Fibroblast of the conjunctiva (primary cell): ENCODE data around the gene MYF5.
A peak's percentile ranks its signal among the peaks of the same experiment; 100 is the strongest.

Experiments
- DNase-seq: peaks from one replicate; pipeline ENCODE4 v3.0.0-alpha.2; 2010; ENCODE audit warnings: low read depth

The MYF5 gene

DNA sequence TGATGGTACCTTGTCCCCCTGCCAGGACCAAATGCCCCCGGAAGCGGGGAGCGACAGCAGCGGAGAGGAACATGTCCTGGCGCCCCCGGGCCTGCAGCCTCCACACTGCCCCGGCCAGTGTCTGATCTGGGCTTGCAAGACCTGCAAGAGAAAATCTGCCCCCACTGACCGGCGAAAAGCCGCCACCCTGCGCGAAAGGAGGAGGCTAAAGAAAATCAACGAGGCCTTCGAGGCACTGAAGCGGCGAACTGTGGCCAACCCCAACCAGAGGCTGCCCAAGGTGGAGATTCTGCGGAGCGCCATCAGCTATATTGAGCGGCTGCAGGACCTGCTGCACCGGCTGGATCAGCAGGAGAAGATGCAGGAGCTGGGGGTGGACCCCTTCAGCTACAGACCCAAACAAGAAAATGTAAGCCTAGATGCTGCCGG, 8.9 kb upstream of the MYF5 start:
- DNase-seq: no peak

DNA sequence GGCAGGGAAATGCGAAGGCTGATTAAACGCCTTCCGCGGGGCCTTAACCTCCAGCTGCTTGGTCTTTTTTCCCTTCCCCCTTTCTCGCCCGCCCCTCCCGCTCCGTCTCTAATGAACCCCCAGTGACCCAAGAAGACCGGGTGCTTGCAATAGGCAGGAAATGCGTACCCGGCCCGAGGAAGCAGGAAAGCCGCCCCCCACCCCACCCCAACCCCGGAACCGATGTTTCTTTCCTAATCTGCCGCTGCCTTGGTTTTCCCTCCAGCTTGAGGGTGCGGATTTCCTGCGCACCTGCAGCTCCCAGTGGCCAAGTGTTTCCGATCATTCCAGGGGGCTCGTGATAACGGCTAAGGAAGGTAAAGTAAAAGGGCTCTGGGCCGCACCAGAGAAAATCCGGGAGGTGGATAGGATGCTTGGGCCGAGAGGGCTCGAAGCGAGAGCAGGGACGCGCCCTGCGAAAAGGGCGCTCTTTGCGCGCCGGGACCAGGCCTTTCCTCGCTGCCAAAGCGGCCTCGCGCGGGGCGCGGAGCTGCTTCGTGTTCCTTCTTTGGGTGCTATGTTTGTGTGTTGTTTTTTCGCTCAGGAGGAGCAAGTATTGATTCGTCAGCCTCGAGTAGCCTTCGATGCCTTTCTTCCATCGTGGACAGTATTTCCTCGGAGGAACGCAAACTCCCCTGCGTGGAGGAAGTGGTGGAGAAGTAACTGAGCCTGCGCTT, 8.3 kb upstream of the MYF5 start:
- no peak for DNase-seq

DNA sequence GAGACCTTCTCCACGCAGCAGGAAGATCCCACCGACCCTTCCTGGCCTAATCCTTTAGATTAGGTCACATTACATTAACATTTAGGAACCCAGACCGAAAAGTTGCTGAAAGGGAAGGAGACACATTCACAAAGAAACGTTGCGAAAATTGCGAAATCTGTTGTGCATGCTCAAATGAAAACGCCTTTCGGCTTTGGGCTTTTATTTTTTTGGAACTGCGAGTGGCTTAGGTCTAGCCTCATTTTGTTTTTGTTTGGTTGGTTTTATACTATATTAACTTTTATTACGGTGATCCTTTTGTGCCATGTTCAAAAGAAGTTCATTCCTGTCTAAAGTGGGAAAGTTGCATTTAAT, 7.8 kb upstream of the MYF5 start:
- no peak for DNase-seq

DNA sequence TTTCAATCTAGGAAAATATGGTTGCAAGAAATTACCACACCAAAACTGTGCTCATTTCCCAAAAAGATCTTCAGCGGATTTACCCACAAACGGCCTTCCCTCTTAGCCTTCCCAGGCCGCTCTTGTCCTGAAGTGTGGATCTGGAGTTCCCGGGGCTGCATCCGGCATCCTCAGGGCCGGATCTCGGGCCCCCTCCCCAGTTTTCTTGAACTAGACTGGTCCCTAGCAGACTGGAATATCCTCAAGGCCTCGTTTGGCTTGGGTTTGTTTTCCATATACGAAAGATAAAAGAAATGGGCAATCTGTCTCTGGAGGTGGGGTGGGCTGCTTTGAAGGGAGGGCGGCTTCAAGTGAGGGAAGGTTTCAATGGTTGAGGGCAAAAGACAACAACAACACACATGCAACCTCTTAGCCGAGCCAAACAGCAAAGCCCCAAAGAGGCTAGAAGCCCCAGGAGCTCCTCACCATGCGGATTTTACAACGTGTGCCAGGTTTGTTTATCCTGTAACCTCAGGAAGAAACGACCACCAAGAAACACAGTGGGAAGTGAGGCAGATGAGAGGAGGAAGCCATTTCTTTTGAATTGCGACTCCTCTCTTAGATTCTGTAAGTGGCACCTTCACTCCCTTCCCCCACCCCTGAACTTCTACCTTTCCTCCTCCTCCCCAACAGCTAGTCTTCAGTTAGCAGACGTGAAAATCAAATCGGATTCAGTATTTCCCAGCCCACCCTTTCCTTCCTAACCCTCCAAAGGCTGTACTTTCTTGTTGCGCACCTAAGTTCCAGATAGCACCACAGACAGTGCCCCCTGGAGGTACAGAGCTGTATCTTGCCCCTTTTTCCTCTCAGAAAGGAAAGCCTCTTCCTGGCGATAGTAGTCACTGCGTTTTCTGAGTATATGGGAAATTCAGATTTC, 6.6 kb upstream of the MYF5 start:
- DNase-seq: no peak

DNA sequence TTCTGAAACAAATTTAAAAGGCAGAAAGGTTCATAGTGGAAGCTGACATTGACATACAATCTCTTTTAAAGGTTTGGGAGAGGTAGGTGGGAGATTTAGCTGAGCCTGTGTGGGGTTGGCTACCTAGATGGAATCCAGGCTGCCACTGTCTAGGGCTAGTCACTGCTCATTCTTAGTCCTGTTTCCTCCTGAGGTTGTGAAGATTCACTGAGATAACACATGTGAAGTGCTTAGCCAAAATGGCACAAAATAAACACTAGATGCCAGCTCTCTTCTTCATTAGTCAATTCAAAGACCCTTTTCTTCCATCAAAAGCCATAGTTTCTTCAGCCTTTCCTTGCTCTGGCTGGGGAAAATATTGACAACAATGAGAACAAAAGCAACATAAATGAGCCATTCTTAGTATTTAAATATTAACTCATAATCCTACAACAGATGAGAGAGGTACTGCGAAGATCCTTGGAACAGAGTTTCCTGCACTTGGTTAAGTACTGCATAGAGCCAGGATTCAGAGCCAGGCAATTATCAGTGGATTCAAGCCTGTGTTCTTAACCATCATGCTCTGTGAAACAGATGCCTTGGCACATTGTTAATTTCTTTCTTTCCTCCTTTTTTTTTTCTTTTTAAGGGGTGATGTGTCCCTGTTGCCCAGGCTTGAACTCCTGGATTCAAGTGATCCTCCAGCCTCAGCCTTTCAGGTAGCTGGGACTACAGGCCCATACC, 5.8 kb upstream of the MYF5 start:
- DNase-seq: no peak

DNA sequence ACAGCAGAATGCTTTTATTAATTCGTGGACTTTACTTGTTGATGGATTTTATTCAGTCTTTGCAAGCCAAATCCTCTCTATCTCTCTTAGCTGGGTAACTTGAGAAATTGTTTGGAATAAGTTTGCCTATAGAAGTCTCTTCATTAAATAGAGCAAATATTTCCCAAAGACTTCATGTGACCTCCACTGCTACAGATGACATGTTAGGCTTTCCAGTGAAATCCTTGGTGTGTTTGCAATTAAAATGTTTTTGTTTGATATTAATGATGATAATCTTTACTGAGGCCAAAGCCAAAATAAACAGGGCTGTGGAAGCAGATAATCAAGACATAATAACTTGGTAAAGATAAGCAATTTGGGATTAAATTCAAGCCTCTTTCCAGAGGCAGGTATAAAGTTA, 4.8 kb upstream of the MYF5 start:
- DNase-seq: no peak

DNA sequence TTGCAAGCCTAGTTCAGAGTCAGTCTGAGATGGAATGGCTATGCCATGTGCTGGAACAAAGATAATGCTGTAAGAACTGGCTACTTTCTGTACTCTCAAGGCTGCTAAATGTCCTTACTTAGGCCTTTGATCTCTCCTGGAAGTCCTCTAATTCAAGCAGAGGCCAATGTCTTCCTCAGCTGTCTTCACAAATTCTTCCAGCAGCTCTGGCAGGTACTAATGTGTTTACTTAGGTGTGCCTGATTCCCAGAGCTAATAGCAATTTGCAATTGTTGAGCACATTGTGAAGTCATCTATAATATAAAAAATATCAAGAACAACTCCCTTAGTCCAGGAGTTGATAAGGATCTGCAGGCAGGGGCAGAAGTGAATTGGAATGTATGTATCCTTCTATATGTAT, 3.8 kb upstream of the MYF5 start:
- DNase-seq: no peak

DNA sequence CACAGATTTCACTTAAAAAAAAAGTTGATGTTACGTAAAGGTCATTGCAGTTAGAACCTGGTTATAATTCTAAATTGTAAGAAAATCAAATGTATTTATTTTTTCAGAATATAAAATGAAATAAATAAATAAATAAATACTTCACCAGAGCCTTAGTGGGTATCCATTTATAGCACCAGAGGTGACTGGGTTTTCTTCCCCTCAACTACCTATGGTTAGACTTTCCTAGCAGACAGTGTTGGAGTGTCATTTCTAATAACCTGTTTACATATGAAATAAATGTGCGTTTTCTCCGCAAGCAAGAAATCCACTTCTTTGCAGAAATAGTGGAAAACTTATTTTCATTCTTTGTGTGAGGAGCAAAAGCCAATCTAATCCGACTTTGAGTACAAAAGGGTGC, 3.3 kb upstream of the MYF5 start:
- DNase-seq: no peak

DNA sequence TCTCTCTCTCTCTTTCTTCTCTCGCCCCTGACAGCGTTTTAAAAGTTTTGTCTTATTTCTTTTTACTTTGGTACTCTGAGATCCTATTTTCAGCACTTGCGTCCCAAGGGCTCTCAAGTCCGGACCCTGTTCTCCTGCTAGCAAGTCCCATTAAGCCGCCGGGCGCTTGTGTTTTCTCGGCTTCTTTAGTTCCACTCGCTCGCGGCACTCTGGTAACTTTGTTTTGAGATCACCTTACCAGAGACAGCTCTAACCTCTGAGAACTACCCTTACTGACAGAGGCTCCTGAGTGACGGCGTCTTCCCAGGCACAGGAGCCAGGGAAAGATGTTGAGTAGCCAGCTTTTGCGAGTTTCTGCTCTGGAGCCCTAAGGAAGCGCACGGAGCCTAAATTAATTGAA, 2.7 kb upstream of the MYF5 start:
- DNase-seq: no peak

DNA sequence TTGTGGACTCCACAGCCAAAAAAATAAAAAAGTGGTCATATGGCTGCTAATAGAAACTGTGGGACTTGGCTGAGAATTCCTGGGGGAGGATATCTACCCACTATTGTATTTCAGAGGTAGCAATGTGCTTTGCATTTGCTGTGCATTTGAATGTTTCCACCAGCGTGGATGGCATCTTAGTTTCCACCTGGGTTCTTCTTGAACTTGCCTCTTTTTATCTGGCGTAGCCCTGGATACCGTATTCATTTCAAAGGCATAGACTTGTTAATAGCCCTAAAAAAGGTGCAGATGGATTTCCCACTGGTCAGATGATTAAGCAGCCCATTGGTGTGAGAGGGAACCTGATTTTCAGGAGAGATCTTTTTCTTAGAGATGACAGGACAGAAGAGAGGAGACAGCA, 1.9 kb upstream of the MYF5 start:
- no peak for DNase-seq

DNA sequence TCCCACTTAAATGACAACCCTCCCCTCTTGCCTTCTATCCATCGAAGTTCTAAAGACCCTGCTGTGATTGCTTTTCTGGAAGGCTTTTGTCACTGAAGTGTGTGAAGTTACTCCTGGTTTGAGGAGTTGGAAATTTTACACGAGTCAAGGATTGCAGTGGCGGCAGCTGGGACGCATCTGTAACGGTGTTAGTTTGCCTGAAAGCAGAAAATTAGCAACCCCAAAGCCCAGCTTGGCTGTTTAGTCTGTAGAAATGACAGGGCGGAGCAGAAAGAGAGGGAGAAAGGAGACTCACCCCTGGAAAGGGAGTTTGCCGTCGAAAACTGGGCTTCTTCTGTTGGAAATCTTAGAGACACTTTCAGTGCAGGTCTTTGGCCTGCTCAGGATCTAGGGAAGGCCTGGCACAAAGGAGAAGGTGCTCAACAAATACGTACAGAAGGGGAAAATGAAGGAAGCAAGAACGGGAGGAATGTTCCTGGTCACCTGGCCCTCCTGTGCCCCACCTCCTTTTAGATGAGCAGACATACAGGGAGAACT, 931 bp upstream of the MYF5 start:
- no peak for DNase-seq

DNA sequence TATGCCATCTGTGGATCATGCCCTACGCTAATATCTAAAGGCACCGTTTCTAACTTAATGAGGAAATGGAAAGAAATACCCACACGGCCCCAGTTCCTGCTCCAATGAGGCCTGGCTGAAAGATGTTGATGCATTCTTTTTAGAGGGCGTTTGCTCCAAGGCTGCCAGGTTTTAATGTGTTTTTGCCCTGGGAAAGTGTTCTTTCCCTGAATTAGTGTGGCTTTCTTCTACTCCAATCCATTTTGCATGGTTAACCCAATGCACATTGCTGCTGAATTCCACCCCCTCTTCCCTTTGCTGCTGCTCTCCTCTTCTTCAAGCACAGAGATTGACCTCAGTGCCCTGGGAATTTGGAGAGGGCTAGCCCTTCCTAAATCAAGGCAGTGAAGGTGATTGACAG, 1.1 kb downstream of the MYF5 start:
- no peak for DNase-seq

DNA sequence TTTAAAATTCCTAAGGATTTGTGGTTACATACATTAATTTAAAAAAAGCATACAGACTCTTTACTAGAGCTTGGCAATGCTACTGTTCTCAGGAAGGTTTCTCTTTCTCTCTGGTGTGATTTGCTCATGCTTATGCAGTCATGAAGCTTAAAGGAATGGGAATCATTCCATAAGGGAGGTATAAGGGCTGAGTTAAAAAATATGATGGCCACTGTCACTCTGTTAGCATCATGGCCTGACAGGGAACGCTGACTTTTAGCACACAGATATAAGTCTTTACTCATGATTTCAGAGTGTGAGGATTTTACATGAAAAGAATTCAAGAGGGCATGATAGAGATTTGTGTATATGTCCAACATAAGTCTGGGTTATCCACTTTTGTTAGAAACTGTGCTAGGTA, 3.8 kb downstream of the MYF5 start:
- no peak for DNase-seq

DNA sequence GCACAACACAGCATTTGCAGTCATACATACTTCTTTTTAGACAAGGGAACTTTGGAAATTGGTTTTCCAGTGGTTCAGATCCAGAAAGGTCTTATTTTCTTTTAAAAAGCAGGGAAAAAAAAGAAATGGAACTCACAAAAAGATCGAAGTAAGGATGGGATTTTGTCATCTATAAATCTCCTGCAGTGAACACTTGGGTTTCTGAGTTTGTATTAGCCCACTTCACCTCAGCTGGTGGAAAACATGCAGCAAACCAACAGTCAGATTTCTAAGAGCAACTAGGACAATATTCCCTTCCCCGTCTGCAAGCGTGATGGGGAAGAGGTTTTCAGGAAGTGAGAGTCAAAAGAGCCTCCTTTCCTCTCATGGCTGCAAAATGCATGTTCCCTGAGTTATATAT, 4.6 kb downstream of the MYF5 start:
- no peak for DNase-seq

DNA sequence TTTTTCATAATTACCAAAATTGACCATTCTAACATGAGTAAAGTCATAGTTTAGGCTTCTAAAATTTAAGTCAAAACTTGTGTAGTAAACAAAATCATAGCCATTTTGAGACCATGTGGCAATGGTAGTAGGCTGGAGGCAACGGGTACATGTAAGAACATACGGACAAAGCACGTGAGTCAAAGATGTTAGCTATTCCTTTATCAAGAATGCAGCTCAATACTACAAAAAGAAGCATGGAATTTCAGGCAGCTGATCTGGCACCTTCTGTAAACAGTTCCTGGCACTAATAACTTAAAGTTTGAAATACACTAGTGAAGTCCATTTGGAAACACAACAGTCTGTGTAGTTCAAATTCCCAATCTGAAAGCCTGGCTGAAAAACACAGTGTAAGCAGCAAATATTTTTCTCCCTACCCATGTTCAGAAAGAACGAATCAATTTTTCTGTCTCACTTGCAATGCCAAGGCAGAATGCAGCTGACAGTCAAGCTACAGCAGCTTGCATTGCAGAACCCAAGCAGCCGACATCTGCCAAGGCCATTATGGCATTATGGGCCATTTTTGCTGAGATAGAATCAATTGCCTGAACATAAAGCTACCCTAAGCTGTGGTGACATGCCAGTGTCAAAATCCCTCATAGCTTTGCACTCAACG, 29.3 kb downstream of the MYF5 start:
- no peak for DNase-seq

DNA sequence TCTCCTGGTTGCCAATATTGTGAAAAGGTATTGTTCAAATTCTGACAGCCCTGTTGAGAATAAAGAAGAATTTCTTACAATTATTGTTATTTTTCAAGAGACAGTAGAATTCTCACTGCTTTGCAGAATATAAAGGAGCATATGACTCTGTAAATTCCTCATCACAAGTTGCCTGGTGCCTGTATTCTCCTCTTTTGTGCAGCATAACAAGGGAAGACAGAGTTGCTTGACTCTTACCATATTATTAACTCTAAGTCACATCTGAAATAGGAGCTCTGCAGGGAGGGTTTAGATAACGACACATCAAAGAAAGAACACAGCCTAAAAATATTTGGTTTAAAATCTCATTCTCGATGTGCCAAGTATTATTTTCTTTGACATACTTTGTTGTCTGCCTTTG, 31.1 kb downstream of the MYF5 start:
- DNase-seq: no peak

DNA sequence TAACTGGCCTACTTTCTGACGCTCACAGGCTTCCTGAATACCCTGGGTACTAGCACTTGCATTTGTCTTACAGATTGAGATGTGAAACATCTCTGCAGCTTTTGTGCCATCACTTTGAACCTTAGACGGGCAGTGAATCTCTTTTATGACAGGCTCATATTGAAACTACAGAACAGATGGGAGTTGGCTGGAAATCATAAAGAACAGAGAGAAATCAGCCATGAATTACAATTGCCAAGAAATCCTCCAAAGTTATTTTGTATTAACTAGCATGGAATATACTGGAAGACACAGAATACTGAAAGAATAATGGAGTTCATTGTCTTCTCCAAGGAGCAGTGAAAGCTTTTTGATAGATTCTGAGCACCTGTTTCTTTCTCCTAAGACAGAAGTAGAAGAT, 32.7 kb downstream of the MYF5 start:
- DNase-seq: no peak

DNA sequence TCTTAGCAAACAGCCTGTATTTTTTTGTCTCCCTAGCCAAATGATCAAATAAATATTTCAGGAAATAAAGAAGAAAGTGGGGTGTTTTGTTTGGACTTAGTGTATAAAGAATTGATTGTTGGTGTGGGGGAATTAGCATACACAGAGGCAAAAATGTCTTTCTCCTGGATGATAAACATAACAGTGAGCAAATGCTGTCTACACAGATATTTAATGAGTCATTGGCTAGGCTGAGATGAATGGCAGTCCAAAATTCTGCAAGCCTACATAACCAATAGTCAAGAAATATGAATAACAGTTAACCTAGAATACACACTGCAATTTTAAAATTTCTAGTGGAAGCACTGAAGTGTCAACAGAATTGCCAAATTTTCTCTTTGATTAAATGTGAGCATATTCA, 35.8 kb downstream of the MYF5 start:
- DNase-seq: no peak

DNA sequence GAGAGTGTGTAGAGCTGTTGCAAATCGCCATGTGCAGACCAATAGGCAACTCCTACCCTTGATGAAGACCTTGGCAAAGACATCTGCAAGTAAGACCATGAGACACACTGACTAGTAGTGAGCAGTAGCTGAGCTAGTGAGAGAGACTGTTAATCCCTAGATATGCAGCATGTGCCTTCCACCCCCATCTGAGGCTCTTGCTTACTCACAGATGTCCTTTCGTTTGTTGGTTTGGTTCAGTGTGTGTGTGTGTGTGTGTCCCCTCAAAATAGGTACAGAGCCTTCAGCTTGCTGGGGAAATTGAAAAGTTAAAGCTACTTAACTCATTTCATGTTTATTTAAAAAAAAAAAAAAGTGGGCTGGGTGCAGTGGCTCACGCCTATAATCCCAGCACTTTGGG, 37.6 kb downstream of the MYF5 start:
- no peak for DNase-seq

DNA sequence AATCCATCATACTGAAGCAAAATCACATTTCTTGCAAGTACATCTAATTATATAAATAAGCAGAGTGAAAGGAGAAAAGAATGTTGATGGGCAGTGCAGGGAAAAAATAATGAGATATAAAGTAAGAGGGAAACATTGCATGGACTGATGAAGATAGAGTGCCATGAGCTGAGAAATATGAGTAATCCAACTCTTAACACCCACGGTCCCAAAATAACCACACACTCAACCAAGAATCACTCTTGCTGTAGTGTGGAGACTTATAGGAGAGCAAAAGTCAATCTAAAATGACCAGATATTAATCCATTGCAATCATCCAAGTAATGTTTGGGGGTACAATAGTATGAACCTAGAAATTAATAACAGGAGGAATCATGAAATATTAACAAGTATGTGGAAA, 40.2 kb downstream of the MYF5 start:
- DNase-seq: no peak

DNA sequence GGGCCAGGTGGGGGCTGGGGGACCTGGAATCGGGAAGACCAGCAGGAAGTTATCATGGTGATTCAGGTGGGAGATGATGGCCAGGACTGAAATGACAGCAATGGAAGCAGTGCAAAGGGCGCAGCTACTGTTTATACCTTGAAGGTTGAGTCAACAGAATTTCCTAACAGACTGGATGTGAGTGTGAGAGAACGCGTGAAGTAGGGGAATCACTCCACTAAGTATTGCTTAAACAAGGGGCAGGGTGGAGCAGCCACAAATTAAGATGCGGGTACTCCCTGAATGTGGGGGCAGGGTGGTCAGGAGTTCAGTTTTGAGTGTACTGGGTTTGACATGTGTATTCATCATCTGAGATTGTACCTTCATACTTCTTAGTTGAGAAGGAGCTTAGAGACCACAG, 45.1 kb downstream of the MYF5 start:
- DNase-seq: no peak

DNA sequence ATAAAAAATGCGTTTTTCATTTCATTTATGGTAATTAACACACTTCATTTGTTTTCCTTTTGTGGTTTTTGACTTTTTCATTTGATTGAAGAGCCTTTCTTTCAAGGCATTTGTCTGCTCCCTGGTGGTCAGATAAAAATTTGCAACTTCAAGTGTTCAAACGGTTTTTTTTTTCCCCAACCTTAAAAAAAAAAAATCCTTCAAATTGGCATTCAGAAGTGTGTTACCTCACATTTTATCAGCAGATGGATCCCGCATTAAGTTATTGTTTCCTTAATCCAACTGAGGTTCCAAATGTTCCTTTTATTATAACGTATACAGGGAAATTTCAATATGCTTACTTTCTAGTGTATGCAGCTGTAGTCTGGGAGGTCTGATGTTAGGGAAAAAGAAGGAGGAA, 47.2 kb downstream of the MYF5 start:
- DNase-seq: peak; percentile 65
